Jurkat, Clone E6-1 (cell line): ENCODE measurements around the gene NDUFS3.

Source experiments
- DNase-seq: peaks from one replicate; pipeline ENCODE4 v3.0.0-alpha.2; 2011; ENCODE audit warnings: low read depth, low spot score
- H3K4me3 ChIP-seq: 2 replicates; pipeline ENCODE4 v1.5.1; 2011; ENCODE audit warnings: mild to moderate bottlenecking, low read length, control low read depth, moderate library complexity

Gene NDUFS3

DNA sequence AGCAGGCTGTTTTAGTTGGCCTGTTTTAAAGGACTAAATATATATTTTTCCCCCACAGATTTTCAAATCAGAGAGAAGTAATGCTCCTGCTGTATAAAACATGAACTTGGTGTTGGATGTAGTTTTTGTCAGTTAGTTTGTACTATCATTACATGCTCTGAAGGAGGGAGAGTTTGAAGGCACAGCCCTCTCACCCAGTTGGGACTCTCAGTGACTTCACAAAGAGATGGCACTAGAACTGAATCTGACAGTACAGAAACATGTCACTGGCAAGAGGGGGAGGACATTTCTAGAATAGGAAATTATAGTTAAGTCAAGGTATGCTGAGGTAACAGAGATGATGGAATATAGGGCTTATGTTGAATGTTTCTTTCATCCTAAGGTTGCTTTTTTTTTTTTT is 36.4 kb downstream of the NDUFS3 start:
- no peak for DNase-seq
- no peak overlapping the region for H3K4me3 ChIP-seq

DNA sequence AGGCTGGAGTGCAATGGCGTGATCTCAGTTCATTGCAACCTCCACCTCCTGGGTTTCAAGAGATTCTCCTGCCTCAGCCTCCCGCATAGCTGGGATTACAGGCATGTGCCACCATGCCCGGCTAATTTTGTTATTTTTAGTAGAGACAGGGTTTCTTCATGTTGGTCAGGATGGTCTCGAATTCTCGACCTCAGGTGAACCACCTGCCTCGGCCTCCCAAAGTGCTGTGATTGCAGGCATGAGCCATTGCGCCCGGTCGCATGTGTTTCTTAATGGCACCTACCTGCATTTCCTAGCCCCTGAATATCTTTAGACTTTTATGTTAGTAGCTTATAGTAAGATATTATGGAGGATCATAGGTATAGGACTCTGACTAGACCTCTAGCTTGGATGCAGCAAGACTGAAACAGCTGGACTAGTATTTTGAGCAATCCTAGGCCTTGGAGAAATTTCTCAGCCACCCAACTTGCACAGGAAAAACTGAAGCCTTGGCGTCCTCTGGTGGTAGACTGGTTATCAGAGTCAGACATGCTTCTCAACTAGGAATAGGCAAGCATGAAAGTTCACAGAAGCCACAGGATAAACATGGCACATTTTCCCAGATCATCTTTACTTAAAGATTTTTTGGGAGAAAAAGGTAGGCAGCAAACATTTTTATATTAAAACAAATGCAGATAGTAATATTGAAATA is 38.0 kb downstream of the NDUFS3 start:
- no peak overlapping the region for H3K4me3 ChIP-seq
- peak; percentile 31 for DNase-seq

DNA sequence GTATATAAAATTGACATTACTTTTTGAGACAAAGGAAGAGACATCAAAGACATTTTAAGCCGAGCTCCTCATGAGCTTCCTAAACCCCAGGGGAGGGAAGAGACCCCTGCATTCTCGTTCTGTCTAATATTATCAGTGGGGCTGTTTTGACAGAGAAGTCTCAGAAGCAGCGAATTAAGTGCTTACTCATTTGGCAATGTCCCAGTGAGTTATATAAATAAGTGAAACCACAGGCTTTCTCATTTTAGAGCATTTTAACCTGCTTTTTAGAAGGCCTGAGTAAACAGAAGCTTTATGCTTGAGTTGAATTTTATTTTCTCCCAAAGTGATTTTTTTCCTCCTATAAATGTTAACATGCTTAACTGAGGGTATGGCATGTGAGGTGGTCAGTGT is 38.5 kb downstream of the NDUFS3 start:
- no peak overlapping the region for H3K4me3 ChIP-seq
- DNase-seq: no peak

DNA sequence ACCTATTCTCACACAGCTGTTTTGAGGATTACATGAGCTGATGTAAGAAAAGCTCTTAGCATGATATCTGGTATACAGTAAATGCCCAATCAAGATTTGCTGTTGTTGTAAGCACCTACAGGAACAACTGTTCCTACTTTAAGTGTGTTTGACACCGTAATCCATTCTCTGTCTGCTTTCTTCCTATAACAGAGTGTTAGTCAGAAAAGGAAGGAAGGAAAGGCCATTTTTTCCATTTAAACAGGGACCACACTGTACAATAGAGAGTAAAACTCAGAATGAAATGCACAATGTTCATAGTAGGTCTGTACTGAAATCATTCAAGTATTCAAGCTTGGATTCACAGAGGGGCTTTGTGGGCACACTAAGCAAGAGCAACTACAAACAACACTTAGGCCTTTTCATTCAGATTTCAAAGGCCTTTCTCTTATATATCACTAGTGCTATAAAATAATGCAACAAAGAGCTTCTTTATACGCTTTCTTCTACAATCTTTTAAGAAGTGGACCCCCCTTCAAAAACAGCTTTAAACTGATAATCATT is 42.0 kb downstream of the NDUFS3 start:
- no peak overlapping the region for H3K4me3 ChIP-seq
- no peak for DNase-seq

DNA sequence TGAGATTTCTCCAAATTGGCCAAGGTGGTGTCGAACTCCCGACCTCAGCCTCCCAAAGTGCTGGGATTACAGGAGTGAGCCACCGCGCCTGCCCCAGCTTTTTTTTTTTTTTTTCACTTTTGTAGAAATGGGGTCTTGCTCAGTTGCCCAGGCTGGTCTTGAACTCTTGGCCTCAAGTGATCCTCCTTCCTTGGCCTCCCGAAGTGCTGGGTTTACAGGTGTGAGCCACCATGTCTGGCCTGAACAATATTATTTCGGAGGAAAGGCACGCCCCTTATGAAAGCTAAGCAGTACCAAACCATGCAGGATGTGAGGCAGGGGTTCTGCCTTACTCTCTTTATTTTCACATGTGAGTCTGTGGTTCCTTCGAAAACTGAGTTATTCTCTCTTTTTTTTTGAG is 47.4 kb downstream of the NDUFS3 start:
- no peak for DNase-seq
- H3K4me3 ChIP-seq: no peak overlapping the region

DNA sequence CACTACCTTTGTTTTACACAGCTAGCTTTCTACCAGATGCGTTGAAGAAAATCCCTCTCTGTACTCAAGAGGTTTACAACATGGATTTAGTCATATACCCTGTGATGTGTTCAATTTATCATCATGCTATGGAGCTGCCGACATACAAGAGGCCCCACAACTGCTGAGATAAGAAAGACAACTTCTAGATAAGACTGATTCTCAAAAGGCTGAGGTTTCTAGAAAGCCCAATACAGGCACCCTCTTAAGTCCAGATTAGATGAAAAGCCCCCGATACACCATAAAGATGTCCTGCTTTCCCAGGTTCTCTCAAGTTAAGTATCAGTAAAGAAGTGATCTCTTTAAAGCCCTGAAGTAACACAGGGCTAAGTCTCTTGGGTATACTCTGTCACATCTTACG is 49.2 kb downstream of the NDUFS3 start:
- no peak for DNase-seq
- no peak overlapping the region for H3K4me3 ChIP-seq

DNA sequence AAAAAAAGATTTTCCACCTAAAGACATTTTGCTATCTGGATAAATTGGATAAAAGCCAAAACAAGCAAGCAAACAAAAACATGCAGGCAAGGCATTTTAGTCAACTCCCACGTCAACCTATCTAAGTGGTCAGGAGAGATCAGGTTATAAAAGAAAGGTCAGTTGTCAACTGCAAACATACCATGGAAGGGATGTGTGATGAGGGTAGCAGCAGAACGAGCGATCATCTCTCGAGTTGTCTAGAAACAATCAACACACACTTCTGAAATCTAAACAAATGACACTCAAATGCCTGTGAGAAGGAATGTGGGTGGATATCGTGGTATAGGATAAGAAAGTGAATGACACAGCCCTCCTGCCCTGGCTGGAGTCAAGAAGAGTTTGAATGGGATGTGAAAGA is 52.6 kb downstream of the NDUFS3 start:
- H3K4me3 ChIP-seq: no peak overlapping the region
- no peak for DNase-seq
